Stimulated activated CD4-positive, alpha-beta T cell treated with anti-CD3 and anti-CD28 coated beads, Interleukin-4, amount 100 ng/mL, for 1 hour (primary cell): ENCODE measurements around the gene GNRHR.
"Not testable (repeated sequence)": the region's sequence is repeated elsewhere in the genome, so short reads cannot be mapped to it uniquely, and the experiment has no call there.

Experiments used
- DNase-seq: peaks from one replicate; pipeline ENCODE4 v3.0.0-alpha.2; 2020

The GNRHR gene, protein sequence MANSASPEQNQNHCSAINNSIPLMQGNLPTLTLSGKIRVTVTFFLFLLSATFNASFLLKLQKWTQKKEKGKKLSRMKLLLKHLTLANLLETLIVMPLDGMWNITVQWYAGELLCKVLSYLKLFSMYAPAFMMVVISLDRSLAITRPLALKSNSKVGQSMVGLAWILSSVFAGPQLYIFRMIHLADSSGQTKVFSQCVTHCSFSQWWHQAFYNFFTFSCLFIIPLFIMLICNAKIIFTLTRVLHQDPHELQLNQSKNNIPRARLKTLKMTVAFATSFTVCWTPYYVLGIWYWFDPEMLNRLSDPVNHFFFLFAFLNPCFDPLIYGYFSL

DNA sequence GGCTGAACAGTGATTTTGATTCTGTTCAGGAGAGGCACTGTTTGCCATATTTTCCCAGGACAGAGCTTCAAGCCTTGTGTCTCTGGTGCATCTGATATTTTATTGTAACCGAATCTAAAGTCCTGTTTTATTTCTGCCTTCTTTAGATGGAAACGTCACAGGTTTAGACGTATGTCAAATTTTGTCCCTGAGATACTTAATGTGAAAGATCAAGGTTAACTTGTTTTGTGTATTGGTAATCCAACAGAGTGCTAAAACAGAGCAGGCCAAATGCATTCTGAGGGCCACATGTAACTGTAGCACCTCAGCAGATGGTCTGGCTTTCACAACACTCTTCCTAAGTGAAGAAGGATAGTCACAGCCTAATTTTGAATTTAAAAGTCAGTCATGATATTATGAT lies at the start of gene GNRHR:
Gene GNRHR (minus strand): TSS at position 101 of the 400 bp plus-strand sequence. CDS start 53 bp downstream, at position 48.
- DNase-seq, result no peak

DNA sequence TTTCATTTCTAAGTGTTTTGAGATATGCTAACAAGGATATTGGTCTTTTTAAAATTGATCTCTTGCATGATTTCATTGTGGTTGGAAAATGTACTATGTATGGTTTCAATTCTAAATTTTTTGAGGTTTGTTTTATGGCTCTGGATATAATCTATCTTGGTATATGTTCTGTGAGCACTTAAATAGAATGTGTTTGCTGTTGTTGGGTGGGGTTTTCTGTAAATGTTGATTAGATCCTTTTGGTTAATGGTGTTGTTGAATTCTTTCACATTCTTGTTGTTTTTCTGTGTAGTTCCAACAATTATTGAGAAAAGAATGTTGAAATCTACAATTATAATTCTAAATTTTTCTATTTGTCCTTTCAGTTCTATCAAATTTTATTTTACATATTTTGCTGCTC lies 42.6 kb upstream of the GNRHR start:
- no peak for DNase-seq

DNA sequence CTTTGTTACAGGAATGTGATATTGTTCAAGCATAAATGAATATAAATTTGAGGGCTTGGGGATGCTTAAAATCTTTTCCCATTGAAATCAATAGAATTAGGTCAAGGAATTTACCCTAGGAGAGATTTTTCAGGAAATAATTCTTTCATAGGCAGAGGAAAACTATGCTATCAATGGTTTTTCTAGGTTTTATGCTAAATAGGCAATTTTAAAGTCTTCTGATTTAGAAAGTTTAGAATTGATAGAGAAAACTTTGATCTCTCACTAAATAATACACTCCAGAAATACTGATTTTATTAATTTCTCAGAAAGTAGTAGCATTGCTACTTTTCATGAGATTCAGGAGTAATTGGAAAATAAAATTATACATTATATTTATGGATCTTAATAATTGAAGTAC lies 36.5 kb upstream of the GNRHR start:
- no peak for DNase-seq

DNA sequence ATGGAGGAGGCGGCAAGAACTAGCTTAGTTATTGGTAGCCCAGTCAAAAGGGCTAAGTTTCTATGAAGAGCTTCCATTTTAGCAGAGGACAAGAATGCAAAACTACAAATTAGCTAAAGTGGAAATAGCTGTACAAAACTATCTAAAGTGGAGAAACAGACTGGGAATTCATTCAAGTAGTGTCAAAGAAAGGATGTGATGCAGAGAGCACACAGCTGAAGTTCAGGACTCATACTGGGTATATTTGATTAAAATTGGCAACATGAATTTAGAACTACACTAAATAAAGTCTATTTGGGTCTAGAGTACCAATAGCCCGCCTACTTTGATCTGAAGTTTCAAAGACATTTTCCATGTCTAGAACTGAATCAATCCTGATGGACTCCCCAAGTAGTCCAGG lies 33.1 kb upstream of the GNRHR start:
- no peak for DNase-seq

DNA sequence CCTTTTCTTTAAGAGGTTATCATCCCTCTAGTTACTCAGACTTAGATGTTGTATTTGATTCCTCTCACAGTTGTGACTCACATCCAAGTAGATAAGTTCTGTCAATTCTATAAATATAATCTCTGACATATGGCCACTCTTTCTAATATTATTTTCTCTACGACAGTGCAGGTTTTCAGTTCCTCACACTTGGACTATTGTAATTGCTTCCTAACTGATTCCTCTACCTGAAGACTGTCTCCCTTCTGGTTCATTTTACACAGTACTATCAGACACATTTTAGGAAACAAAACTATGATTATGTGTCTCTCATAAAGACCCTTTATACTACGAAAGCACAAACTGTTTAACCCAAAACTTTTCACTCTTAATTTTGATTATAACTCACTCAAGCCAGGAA lies 31.3 kb upstream of the GNRHR start:
- DNase-seq, result no peak

DNA sequence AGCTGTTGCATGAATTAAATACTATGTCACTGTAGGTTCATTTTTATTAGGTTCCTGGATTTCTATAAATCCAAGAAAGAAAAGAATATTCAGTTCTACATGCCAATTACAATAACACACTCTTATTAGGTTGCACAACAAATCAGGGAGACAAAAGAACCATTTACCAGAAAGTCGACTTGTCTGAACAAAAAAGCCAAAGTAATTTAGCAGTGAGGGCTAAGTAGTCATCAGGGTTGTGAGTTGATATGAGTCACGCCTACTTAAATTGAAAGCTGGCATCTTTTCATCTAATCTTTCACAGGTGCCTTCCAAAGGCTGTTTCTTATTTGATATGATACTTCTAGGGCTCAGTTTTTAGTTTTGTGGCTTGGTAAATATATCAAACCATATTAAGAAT lies 25.4 kb upstream of the GNRHR start:
- no peak for DNase-seq

DNA sequence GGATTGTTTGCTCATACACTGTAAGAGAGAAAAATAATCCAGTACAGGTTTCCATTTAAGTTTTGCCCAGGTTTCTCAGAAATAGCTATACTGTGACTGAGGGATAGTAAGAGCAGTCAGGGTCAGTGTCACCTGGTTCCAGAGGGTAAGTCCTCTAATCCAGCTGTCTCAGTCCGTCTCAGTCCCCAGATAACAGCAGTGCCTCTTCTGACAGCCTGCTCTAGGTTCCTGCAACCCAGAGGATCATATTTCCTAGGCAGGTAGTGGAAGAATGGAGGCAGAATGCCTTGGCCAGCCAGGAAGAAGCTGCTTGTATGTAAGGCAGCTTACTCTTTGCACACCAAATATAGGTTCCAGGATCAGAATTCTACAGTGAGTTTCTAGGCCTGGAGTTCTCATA lies 22.6 kb upstream of the GNRHR start:
- DNase-seq, result no peak

DNA sequence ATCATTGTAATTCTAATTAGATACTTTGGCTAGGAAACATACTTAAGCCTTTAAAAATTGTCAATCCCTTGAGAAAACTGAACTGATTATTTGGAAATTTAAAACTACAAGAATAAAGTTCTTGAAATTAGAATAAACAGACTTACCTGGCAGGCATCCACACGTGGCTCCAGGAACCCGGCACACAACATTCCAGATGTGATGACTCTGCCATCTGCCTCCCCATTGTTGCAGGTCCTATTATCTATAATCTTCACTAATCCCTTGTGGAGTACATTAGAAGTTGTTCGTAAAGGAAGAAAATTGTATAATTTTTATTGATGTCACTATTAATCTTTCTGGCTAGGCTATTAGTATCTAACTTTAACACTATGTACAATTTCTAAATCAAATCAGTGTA lies 16.2 kb upstream of the GNRHR start:
- DNase-seq, result no peak

DNA sequence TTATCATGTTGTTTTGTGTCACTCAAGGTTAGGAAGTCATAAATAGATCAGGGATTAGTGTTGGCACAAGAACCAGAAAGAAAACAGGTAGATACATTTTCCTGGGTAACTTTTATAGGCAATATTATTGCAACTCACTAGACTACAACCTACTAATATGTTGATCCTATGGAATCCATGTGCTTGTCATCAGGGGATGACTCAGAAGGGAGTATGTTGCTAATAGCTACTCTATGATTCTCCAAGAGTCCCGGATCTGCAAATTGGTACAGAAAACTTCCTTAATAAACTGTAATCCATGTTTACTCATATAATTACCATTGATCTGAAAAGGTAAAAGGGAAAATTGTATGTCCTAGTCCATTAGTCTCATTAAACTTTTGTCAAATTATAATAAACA lies 11.7 kb upstream of the GNRHR start:
- no peak for DNase-seq

DNA sequence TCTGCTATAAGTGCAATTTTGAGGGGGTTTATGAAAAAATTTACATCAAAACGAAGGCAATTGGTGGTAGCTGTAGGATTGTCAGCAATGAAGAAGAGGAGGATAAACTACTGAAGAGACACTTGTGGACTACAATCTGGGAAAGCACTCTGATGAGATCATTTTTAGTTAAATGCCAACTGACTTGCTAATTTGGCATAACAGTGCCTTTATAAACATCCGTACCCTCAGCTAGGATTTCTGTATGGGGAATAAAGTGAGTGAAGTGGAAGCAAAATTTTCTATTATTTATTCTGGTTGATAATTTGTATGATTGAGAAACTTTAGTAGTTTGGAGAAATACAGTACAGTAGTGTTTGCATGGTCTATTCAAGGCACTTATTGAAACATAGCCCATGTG lies 11.2 kb upstream of the GNRHR start:
- no peak for DNase-seq

DNA sequence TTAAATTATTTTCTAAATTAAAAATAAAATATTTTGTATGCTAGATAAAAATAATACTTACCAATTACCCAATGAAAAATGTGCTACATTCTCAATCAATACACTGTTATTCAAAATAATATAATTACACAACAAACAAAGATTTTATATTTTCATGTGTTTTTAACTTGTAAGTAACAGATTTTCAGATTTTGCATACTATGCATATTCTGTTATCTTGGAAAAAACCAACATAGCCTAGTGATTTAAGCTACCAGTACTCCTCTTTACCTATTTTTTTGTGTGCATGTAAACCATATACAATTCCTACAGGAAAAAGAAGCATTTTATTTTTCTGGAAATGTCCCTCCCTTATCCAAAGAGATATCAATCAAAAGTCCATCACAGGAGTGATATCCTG lies 10.0 kb upstream of the GNRHR start:
- no peak for DNase-seq

DNA sequence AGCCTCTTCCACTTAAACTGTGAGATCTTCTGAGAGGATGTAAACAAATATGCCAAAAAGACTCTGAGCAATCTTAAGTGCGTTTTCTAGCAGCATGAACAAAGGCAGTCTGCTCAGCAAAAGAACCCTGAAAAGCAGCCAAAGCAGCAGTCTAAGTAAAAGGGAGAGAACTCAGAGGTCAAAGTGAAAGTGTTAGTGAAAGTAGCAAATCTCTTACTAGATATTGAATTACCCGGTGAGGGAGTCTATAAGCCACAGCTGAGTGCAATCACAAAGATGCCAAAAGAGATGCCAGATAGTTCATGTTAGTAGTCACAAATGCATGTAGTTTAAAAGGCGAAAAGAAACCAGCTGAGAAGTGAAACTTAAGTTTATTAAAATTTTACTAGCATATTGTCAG lies 7.9 kb upstream of the GNRHR start:
- no peak for DNase-seq

DNA sequence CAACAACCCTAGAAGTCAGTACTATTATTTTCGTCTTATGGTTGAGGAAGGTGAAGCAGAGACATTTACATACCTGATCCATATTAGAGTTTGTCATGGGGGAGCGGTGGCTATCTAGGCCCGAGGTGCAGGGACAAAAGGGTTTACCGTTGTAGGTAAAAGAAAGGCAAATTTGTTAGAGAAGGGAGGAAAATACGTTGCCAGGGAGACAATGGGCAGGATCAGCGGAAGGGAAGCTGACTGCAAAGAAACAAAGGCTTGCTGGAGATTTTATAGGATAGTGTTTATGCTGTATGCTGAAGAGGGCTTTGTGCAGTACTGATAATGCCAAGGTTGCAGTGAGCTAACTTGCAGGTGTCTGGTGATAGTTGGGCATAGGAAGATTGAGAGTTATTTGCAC lies 2.8 kb upstream of the GNRHR start:
- DNase-seq, result not testable (repeated sequence)

DNA sequence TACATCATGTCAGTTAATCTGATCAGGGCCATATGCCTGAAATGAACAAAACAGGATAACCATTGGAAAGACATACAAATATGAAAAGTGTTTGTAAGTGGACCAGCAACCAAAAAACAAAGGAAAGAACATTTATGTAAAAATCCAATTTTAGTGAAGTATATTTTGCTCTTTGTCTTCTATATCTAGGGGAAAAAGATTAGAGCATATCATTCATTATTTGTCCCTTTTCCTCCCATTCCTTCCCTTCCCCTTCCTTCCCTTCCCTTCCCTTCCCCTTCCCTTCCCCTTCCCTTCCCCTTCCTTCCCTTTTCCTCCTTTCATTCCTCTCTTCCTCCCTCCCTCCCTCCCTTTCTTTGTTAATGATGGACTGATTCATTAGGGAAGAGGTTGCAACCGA lies 1.8 kb upstream of the GNRHR start:
- DNase-seq, result no peak

DNA sequence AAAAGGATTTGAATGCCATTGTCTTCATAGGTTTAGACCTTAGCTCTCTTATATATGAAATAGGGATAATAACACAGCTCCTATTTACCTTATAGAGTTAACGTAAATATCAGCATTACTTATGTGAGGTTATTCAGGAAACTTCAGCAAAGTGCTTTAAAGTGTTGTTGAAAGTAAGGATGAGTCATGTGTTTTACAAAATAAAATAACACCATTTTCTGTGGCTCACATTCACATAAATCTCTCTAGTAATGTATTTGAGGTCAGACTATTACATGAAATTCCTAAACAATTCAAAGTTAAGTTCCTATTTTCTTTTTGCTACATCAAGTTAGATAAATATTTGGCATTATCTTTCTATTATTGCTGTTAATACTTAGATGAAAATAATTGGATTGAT lies 2.9 kb downstream of the GNRHR start:
- DNase-seq, result no peak

DNA sequence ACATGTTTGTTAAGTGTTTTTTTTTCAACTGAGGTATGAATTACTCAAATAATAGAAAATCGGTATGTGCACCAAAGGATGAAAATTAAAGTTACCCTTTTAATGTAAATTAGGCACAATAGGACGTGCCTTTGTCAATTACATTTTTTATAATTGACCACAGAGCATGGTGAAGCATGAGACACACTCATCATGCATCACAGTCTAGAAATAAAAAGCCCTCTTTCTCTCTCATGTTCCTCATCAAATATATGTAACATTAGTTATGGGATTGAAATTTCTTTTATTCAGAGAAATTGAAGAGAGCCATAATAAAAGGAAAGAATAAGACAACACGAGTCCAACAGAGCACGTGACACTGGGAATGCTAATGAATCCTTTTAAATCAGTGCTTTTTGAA lies 3.5 kb downstream of the GNRHR start:
- DNase-seq, result no peak

DNA sequence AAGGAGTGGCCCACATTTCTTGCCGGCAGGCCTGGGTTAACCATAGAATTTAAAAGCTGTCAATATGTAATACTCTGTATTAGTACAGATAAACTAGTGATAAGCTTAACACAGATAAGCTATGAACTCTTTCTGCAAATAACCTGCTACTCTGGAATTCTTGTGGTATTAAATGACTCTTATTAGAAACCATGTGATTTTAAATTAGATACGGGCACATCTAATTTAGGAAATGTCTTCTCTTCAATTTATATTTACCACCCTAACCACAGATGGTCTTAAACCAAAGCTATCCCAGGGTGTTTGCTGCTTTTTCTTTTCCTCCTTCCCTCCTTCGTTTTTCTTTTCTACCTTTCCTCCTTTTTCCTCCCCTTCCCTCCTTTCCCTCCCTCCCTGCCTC lies 4.9 kb downstream of the GNRHR start:
- DNase-seq, result no peak

DNA sequence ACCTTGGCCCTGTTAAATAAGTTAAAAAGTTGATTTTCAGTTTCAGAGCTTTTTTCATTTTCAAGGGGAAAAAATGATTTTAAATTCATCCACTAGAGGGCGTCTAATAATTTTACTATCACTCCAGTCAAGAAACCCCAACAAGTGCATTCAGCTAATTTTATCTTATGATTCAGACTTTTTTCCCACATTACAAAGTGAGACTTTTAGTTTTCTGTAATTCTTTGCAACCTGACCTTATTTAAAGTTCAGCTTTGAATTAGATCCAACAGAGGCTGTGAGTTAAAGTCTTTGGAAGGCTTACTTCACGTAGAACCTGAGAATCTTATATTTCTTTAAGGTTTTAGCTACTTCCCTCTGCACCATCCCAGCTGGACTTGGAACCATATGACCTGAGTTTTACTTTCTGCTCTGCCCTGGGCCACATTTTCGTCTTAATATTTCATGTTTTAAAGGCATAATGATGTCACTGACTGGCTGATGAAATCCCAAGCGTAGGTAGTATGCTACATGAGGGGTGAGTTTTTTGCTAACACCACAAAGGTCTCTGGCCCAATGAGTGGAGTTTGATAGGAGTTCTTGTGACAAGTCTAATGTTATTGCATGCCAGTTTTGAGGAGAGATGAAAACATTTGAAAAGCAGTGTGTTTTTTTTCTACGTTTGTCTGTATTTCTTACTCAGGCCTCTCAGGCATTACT lies 7.2 kb downstream of the GNRHR start:
- DNase-seq, result no peak

DNA sequence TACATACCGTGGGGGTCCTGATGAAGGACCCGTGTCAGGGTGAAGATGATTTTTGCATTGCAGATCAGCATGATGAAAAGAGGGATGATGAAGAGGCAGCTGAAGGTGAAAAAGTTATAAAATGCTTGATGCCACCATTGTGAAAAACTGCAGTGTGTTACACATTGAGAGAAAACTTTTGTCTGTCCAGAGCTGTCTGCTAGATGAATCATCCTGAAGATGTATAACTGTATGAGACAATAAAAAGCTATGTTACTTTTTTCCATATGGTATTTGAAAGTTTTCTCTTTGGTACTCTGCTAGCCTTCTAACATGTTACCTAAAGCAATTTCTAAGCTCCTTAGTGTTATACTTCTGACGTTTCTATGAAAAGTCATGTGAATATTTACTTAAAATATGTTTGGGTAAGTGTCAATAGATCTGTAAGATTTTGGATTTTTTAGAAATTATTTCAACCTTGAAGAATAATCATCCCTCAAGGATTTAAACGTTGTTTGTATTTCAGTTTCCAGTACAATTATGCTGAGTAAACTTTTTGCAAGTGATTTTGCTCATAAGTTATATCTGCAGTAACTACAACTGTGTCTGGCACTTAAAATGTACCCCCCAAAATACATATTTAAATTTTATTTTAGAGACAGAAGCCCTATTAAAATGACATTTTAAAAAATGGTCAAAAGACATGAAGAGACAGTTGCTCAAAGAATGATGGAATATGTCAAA lies 9.5 kb downstream of the GNRHR start:
- no peak for DNase-seq

DNA sequence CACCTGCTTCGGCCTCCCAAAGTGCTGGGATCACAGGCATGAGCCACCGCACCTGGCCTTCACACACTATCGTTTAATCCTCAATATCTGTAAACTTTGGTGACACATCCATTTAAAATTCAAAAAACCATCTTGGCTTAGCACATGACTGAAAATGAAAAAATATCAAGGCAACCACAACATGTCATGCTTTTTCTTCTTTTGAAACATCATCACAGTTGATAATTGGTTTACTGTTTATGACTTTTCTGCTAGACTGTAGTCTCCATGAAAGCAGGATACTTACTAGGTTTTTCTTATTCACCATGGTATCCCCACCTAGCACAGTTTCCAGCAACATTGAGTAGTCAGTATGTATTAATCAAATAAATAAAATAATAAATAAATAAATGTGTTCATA lies 11.0 kb downstream of the GNRHR start:
- no peak for DNase-seq

DNA sequence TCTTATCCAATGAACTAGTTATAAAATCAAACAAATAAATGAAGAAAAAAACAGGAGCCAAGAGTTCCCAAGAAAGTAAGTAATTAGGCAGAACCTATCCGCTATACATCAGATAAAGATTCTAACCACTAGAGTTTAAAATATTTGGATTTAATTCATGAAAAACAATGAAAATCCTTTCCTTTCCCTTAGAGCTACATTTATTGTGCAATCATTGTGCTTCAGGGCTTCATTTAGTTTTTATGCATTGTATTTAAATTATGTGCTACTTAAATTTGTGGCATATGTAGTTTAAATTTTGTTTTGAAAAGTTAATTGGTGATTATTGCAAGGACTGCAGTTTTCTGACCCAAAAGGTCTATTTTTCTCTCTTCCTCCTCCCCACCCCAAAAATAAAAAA lies 17.9 kb downstream of the GNRHR start:
- DNase-seq, result no peak

DNA sequence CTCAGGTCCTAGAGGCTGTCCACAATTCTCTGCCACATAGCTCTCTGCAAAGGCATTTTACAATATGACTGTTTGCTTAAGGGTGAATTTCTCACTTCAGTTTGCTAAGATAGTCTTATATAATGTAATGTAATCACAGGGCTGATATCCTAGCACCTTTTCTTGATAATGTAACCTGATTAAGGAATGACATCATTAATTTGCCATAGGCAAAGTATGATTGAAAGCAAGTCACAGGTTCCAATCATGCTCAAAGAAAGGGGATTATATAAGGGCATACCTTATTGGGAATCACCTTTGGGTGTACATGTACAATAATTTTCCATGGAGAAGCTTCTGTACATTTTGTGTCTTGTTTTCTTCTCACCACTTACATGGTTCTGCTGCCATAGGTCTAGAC lies 18.9 kb downstream of the GNRHR start:
- DNase-seq, result no peak

DNA sequence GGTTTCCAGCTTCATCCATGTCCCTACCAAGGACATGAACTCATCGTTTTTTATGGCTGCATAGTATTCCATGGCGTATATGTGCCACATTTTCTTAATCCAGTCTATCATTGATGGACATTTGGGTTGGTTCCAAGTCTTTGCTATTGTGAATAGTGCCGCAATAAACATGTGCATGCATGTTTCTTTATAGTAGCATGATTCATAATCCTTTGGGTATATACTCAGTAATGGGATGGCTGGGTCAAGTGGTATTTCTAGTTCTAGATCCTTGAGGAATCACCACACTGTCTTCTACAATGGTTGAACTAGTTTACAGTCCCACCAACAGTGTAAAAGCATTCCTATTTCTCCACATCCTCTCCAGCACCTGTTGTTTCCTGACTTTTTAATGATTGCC lies 23.7 kb downstream of the GNRHR start:
- DNase-seq, result not testable (repeated sequence)
